HCT116 (cell line): Measurements from ENCODE around the gene DNAJC1. TPM values are rescaled to one million over a fixed set of nuclear protein-coding genes. Genes with fewer than 3 reads are reported as not detected.
"Not testable (repeated sequence)": the region's sequence is repeated elsewhere in the genome, so short reads cannot be mapped to it uniquely, and the experiment has no call there.

Source experiments
- ATAC-seq: fragments of 200-7000 bp; cut with Tn5 transposase; 2 replicates; pipeline ENCODE4 v1.9.1; 2020; ENCODE audit warnings: mild to moderate bottlenecking, moderate library complexity
- BruUV-seq: library from RNA; stranded (reverse); fragments of 400-500 nt; replicated peaks from 2 replicates; lab custom pipeline; 2021; lab: Mats Ljungman, UMichigan
- CTCF ChIA-PET: fragments of 300-600 bp; sonication (Branson Sonifier 250); formaldehyde crosslinking; loops from one replicate; lab custom pipeline; 2021; ENCODE audit warnings: antibody characterized with exemption; lab: Charles Lee
- POLR2A ChIA-PET: fragments of 300-600, 350-600 bp; sonication (Branson Sonifier 250); formaldehyde crosslinking; loops from one replicate; lab custom pipeline; 2021; ENCODE audit warnings: antibody characterized with exemption; lab: Charles Lee
- RAD21 ChIA-PET, 2 experiments: fragments of 300-600 bp; sonication (Branson Sonifier 250); formaldehyde crosslinking; loops; one replicate each; lab custom pipeline; 2023; ENCODE audit warnings: low total read pairs in 2 of 2; ENCODE audit not compliant: uncharacterized antibody in 2 of 2, unreplicated experiment in 2 of 2, low non-redundant PET in 1 of 2; lab: Charles Lee
- DNase-seq: peaks from one replicate; pipeline ENCODE4 v3.0.0-alpha.2; 2010; ENCODE audit warnings: low read depth, low spot score
- H2AFZ ChIP-seq: fragments of 200-600 bp; shearing (Covaris generic), sonication (generic); 2 replicates; pipeline ENCODE4 v1.6.1; 2017; ENCODE audit warnings: low read depth, mixed run types, mixed read lengths, antibody characterized with exemption, low read length; ENCODE audit not compliant: poor library complexity, severe bottlenecking
- H3K27ac ChIP-seq: 2 replicates; pipeline ENCODE4 v1.5.1; 2012; ENCODE audit warnings: low read depth, low read length
- H3K27me3 ChIP-seq: fragments of 200-600 bp; sonication (generic); 2 replicates; pipeline ENCODE4 v1.6.1; 2016; ENCODE audit warnings: mixed run types, low read length, mixed read lengths; ENCODE audit not compliant: insufficient read depth
- H3K36me3 ChIP-seq, 2 experiments: fragments of 200-500 bp in 1 of 2; fragments of 200-600 bp in 1 of 2; sonication (Bioruptor generic) in 1 of 2; sonication (generic) in 1 of 2; 2 replicates each; pipeline versions ENCODE4 v1.5.1 to v1.6.1; 2014 to 2016; ENCODE audit warnings: low read length in 2 of 2, inconsistent platforms in 1 of 2, mixed read lengths in 1 of 2, mixed run types in 1 of 2; ENCODE audit not compliant: insufficient read depth in 2 of 2, control insufficient read depth in 1 of 2
- H3K4me1 ChIP-seq, 2 experiments: fragments of 200-600 bp in 1 of 2; sonication (generic) in 1 of 2; 2 replicates each; pipeline versions ENCODE4 v1.5.1 to v1.6.1; 2012 to 2017; ENCODE audit warnings: low read length in 2 of 2, inconsistent platforms in 1 of 2, mild to moderate bottlenecking in 1 of 2, mixed read lengths in 1 of 2, mixed run types in 1 of 2, moderate library complexity in 1 of 2; ENCODE audit not compliant: insufficient read depth in 2 of 2, control insufficient read depth in 1 of 2
- H3K4me2 ChIP-seq: fragments of 200-600 bp; sonication (generic); 2 replicates; pipeline ENCODE4 v1.6.1; 2017; ENCODE audit warnings: mixed run types, low read length, mixed read lengths
- H3K4me3 ChIP-seq, 2 experiments: fragments of 200-600 bp in 1 of 2; sonication (generic) in 1 of 2; replicated peaks in 1 of 2; 2 replicates each; pipeline ENCODE4 v1.5.1; 2011 to 2016; ENCODE audit warnings: low read length in 2 of 2, control low read depth in 1 of 2, low read depth in 1 of 2, mild to moderate bottlenecking in 1 of 2, mixed read lengths in 1 of 2, mixed run types in 1 of 2
- H3K79me2 ChIP-seq: fragments of 200-600 bp; sonication (generic); 2 replicates; pipeline ENCODE4 v1.6.1; 2017; ENCODE audit warnings: mild to moderate bottlenecking, mixed run types, low read length, moderate library complexity, mixed read lengths; ENCODE audit not compliant: insufficient read depth
- H3K9ac ChIP-seq: fragments of 200-600 bp; sonication (generic); 2 replicates; pipeline ENCODE4 v1.6.1; 2016; ENCODE audit warnings: low read length, mixed read lengths
- H3K9me2 ChIP-seq: fragments of 200-600 bp; sonication (generic), shearing (Covaris generic); 2 replicates; pipeline ENCODE4 v1.6.1; 2017; ENCODE audit warnings: mixed run types, mild to moderate bottlenecking, moderate library complexity; ENCODE audit not compliant: insufficient read depth
- H3K9me3 ChIP-seq, 2 experiments: fragments of 200-500 bp in 1 of 2; fragments of 200-600 bp in 1 of 2; sonication (Bioruptor generic) in 1 of 2; sonication (generic) in 1 of 2; 2 replicates each; pipeline ENCODE4 v1.6.1; 2014 to 2017; ENCODE audit warnings: low read length in 2 of 2, mixed read lengths in 2 of 2, inconsistent platforms in 1 of 2, low read depth in 1 of 2, mild to moderate bottlenecking in 1 of 2, mixed run types in 1 of 2, moderate library complexity in 1 of 2; ENCODE audit not compliant: control insufficient read depth in 1 of 2, insufficient read depth in 1 of 2
- H4K20me1 ChIP-seq: fragments of 200-600 bp; sonication (generic), shearing (Covaris generic); 2 replicates; pipeline ENCODE4 v1.6.1; 2017; ENCODE audit warnings: mixed run types, mild to moderate bottlenecking, moderate library complexity; ENCODE audit not compliant: insufficient read depth
- CBX3 ChIP-seq: IDR thresholded peaks from 2 replicates; pipeline ENCODE4 v1.6.1; 2012; ENCODE audit warnings: low read depth
- CTCF ChIP-seq, 3 experiments: fragments of 200-600 bp in 1 of 3; sonication (generic) in 1 of 3; IDR thresholded peaks in 2 of 3; conservative IDR thresholded peaks in 1 of 3; 2 replicates each; pipeline ENCODE4 v1.5.1; 2012 to 2017; ENCODE audit warnings: low read depth in 2 of 3, low read length in 2 of 3, antibody characterized with exemption in 1 of 3, borderline replicate concordance in 1 of 3, control low read depth in 1 of 3, mild to moderate bottlenecking in 1 of 3, mixed read lengths in 1 of 3, mixed run types in 1 of 3, moderate library complexity in 1 of 3; ENCODE audit not compliant: insufficient read depth in 1 of 3
- EZH2 ChIP-seq: fragments of 200-600 bp; sonication (generic); IDR thresholded peaks from 2 replicates; pipeline ENCODE4 v1.6.1; 2017; ENCODE audit warnings: antibody characterized with exemption, mixed run types
- EZH2phosphoT487 ChIP-seq: fragments of 200-600 bp; IDR thresholded peaks from 2 replicates; pipeline ENCODE4 v1.6.1; 2018; ENCODE audit warnings: antibody characterized with exemption, borderline replicate concordance
- FOSL1 ChIP-seq: IDR thresholded peaks from 2 replicates; pipeline ENCODE4 v1.6.1; 2012; ENCODE audit warnings: low read depth
- MAX ChIP-seq: IDR thresholded peaks from 2 replicates; pipeline ENCODE4 v1.6.1; 2012
- POLR2A ChIP-seq: IDR thresholded peaks from 2 replicates; pipeline ENCODE4 v1.7.0; 2011; ENCODE audit warnings: borderline replicate concordance; ENCODE audit not compliant: insufficient read depth, insufficient read length; ENCODE audit errors: extremely low read depth
- SIN3A ChIP-seq: IDR thresholded peaks from 2 replicates; pipeline ENCODE4 v1.6.1; 2012; ENCODE audit warnings: low read depth
- SP1 ChIP-seq: IDR thresholded peaks from 2 replicates; pipeline ENCODE4 v1.6.1; 2012; ENCODE audit warnings: low read depth
- SRF ChIP-seq: IDR thresholded peaks from 2 replicates; pipeline ENCODE4 v1.6.1; 2012; ENCODE audit warnings: low read depth
- ZBTB33 ChIP-seq: IDR thresholded peaks from 2 replicates; pipeline ENCODE4 v1.6.1; 2011; ENCODE audit warnings: mild to moderate bottlenecking, low read length, moderate library complexity; ENCODE audit not compliant: insufficient replicate concordance; ENCODE audit errors: extremely low read depth
- ZFX ChIP-seq: fragments of 450-650 bp; IDR thresholded peaks from 2 replicates; pipeline ENCODE4 v1.6.1; 2017
- ZNF274 ChIP-seq: fragments of 200-500 bp; sonication (Bioruptor generic); IDR thresholded peaks from 2 replicates; pipeline ENCODE4 v1.6.1; 2014; ENCODE audit warnings: mild to moderate bottlenecking, low read depth, low read length, inconsistent platforms
- intact Hi-C: fragments of 100-400 bp; cut with micrococcal nuclease; formaldehyde crosslinking; loops from 2 replicates; pipeline ENCODE4 v1.10.0; 2022
- total RNA-seq: library from RNA; stranded (reverse); gene quantifications from one replicate; pipeline ENCODE4 v1.2.1, GENCODE V29; 2021; ENCODE audit not compliant: unreplicated experiment

The DNAJC1 gene
- total RNA-seq, 1 experiment from 2014 or later = 17.9 TPM

- POLR2A ChIA-PET = no interaction called here
- Histone ChIP-seq H3K4me2 (no peak overlapping the region), H3K4me3 (no peak overlapping the region), H3K36me3 (no peaks in the 10 kb centered on the region), H3K27ac (no peak overlapping the region), H2AFZ (no peak overlapping the region), H3K27me3 (no peaks in the 10 kb centered on the region), H3K9ac (no peak overlapping the region), H3K4me1 (0 out of 4 replicates have a peak, but pooled peaks cover 0 to 4% of the 10 kb centered on the region in 2 experiments), H3K9me2 (no peaks in the 10 kb centered on the region), H3K79me2 (no peaks in the 10 kb centered on the region), H4K20me1 (no peaks in the 10 kb centered on the region), H3K9me3 (no peaks in the 10 kb centered on the region; a peak in 1 of 4 replicates)
- TF ChIP-seq POLR2A = no peak
- no peak for TF ChIP-seq SP1
- no peak for TF ChIP-seq SRF
- TF ChIP-seq MAX = no peak
- TF ChIP-seq CBX3 = no peak
- no peak for TF ChIP-seq EZH2phosphoT487
- TF ChIP-seq SIN3A = no peak
- TF ChIP-seq ZNF274 = no peak
- no peak for TF ChIP-seq CTCF (IDR thresholded peaks at IDR 0.05 in 2 of 3, conservative IDR thresholded peaks at IDR 0.05 in 1 of 3; ENCODE audit: borderline replicate concordance in 1 of 3, insufficient read depth in 1 of 3, low read depth in 2 of 3, low read length in 2 of 3)
- no peak for TF ChIP-seq EZH2
- no peak for TF ChIP-seq ZFX
- no peak for TF ChIP-seq ZBTB33
- no peak for TF ChIP-seq FOSL1
- BruUV-seq = no TSS peak
- no peak for ATAC-seq
- DNase-seq = no peak
- CTCF ChIA-PET = no interaction called here
- intact Hi-C loops = no loop called here
- RAD21 ChIA-PET = no interaction called here
Measured at GRCh38 chr10:22022257-22023032, 18.9 kb upstream of the DNAJC1 start.

- H3K36me3 ChIP-seq, BruUV-seq, H4K20me1 ChIP-seq, H2AFZ ChIP-seq, H3K79me2 ChIP-seq, H3K4me3 ChIP-seq, RAD21 ChIA-PET, DNase-seq, H3K9ac ChIP-seq, H3K4me1 ChIP-seq, H3K9me2 ChIP-seq, H3K9me3 ChIP-seq, CTCF ChIA-PET, H3K27ac ChIP-seq, intact Hi-C loops, POLR2A ChIA-PET, H3K4me2 ChIP-seq, H3K27me3 ChIP-seq, ATAC-seq: not testable (repeated sequence)
Measured at GRCh38 chr10:22021144-22021543, 17.6 kb upstream of the DNAJC1 start.
